ENCODE measurements around the gene CDK5RAP2. TPM values are rescaled to one million over a fixed set of nuclear protein-coding genes. Genes with fewer than 3 reads are reported as not detected.
A peak's percentile ranks its signal among the peaks of the same experiment; 100 is the strongest.
"Not testable (repeated sequence)": the region's sequence is repeated elsewhere in the genome, so short reads cannot be mapped to it uniquely, and the experiment has no call there.

Gene CDK5RAP2
- total RNA-seq, 1 donor from 2014 or later: 59.8 TPM

GRCh38 chr9:120515996-120516395, 64.0 kb downstream of the CDK5RAP2 start:
- DNase-seq (ENCODE audit: low spot score); intact Hi-C loops (cut with micrococcal nuclease); H3K27ac Mint-ChIP-seq; H3K27me3 Mint-ChIP-seq (ENCODE audit: low read depth); H3K4me1 Mint-ChIP-seq (ENCODE audit: low read depth); H3K4me3 Mint-ChIP-seq (ENCODE audit: low read depth); H3K9me3 Mint-ChIP-seq: not testable (repeated sequence)
- H3K36me3 Mint-ChIP-seq (ENCODE audit: low read depth): peaks cover 79% of the 10 kb centered on the region

GRCh38 chr9:120515481-120515880, 64.5 kb downstream of the CDK5RAP2 start:
- H3K36me3 Mint-ChIP-seq (ENCODE audit: low read depth): peaks cover 79% of the 10 kb centered on the region
- intact Hi-C loops (cut with micrococcal nuclease); DNase-seq (ENCODE audit: low spot score); H3K4me1 Mint-ChIP-seq (ENCODE audit: low read depth); H3K27ac Mint-ChIP-seq; H3K27me3 Mint-ChIP-seq (ENCODE audit: low read depth); H3K4me3 Mint-ChIP-seq (ENCODE audit: low read depth); H3K9me3 Mint-ChIP-seq: not testable (repeated sequence)

- Mint-ChIP-seq H3K9me3 (no peaks in the 10 kb centered on the region), H3K27me3 (ENCODE audit: low read depth) (no peaks in the 10 kb centered on the region), H3K4me3 (ENCODE audit: low read depth) (no peak overlapping the region), H3K27ac (no peak overlapping the region), H3K4me1 (ENCODE audit: low read depth) (no peaks in the 10 kb centered on the region), H3K36me3 (ENCODE audit: low read depth) (peaks cover 83% of the 10 kb centered on the region)
- intact Hi-C loops (cut with micrococcal nuclease): no loop called here
- no peak for DNase-seq (ENCODE audit: low spot score)
These were observed 65.6 kb downstream of the CDK5RAP2 start for GRCh38 chr9:120514405-120514804.

- intact Hi-C loops (cut with micrococcal nuclease): no loop called here
- DNase-seq (ENCODE audit: low spot score): no peak
These were observed 66.1 kb downstream of the CDK5RAP2 start for GRCh38 chr9:120513825-120514396.

GRCh38 chr9:120510816-120511215, 69.2 kb downstream of the CDK5RAP2 start:
- H3K36me3 Mint-ChIP-seq (ENCODE audit: low read depth): peaks cover 92% of the 10 kb centered on the region
- no peaks in the 10 kb centered on the region for H3K27me3 Mint-ChIP-seq (ENCODE audit: low read depth)
- peaks cover 2% of the 10 kb centered on the region for H3K4me1 Mint-ChIP-seq (ENCODE audit: low read depth)
- DNase-seq (ENCODE audit: low spot score): no peak
- no peak overlapping the region for H3K4me3 Mint-ChIP-seq (ENCODE audit: low read depth)
- H3K27ac Mint-ChIP-seq: no peak overlapping the region
- intact Hi-C loops (cut with micrococcal nuclease): no loop called here
- H3K9me3 Mint-ChIP-seq: peaks cover 15% of the 10 kb centered on the region

More at GRCh38 chr9:120513825-120514396, 66.1 kb downstream of the CDK5RAP2 start:
- no peaks in the 10 kb centered on the region for H3K4me1 Mint-ChIP-seq (ENCODE audit: low read depth)
- no peaks in the 10 kb centered on the region for H3K9me3 Mint-ChIP-seq
- no peak overlapping the region for H3K27ac Mint-ChIP-seq
- H3K4me3 Mint-ChIP-seq (ENCODE audit: low read depth): no peak overlapping the region
- peaks cover 87% of the 10 kb centered on the region for H3K36me3 Mint-ChIP-seq (ENCODE audit: low read depth)
- H3K27me3 Mint-ChIP-seq (ENCODE audit: low read depth): no peaks in the 10 kb centered on the region

- intact Hi-C loops (cut with micrococcal nuclease): no loop called here
- Mint-ChIP-seq H3K27me3 (ENCODE audit: low read depth) (no peaks in the 10 kb centered on the region), H3K36me3 (ENCODE audit: low read depth) (peaks cover 89% of the 10 kb centered on the region), H3K4me1 (ENCODE audit: low read depth) (peaks cover 7% of the 10 kb centered on the region), H3K27ac (no peak overlapping the region), H3K4me3 (ENCODE audit: low read depth) (no peak overlapping the region), H3K9me3 (peaks cover 18% of the 10 kb centered on the region)
- DNase-seq (ENCODE audit: low spot score): no peak
These were observed 71.9 kb downstream of the CDK5RAP2 start for GRCh38 chr9:120507936-120508510.

- no peaks in the 10 kb centered on the region for H3K27me3 Mint-ChIP-seq (ENCODE audit: low read depth)
- no peak overlapping the region for H3K4me3 Mint-ChIP-seq (ENCODE audit: low read depth)
- intact Hi-C loops (cut with micrococcal nuclease): no loop called here
- H3K4me1 Mint-ChIP-seq (ENCODE audit: low read depth): peaks cover 7% of the 10 kb centered on the region
- no peak for DNase-seq (ENCODE audit: low spot score)
- H3K9me3 Mint-ChIP-seq: peaks cover 18% of the 10 kb centered on the region
- peaks cover 88% of the 10 kb centered on the region for H3K36me3 Mint-ChIP-seq (ENCODE audit: low read depth)
- H3K27ac Mint-ChIP-seq: no peak overlapping the region
These were observed 74.8 kb downstream of the CDK5RAP2 start for GRCh38 chr9:120505186-120505585.

GRCh38 chr9:120500733-120501132, 79.2 kb downstream of the CDK5RAP2 start:
- DNase-seq (ENCODE audit: low spot score): no peak
- Mint-ChIP-seq H3K9me3 (peaks cover 8% of the 10 kb centered on the region), H3K27ac (no peak overlapping the region), H3K4me3 (ENCODE audit: low read depth) (no peak overlapping the region), H3K27me3 (ENCODE audit: low read depth) (no peaks in the 10 kb centered on the region), H3K4me1 (ENCODE audit: low read depth) (peaks cover 5% of the 10 kb centered on the region), H3K36me3 (ENCODE audit: low read depth) (peaks cover 65% of the 10 kb centered on the region)
- intact Hi-C loops (cut with micrococcal nuclease): no loop called here

GRCh38 chr9:120497865-120498264, 82.1 kb downstream of the CDK5RAP2 start:
- not testable (repeated sequence) for H3K4me1 Mint-ChIP-seq (ENCODE audit: low read depth)

GRCh38 chr9:120496438-120496837, 83.5 kb downstream of the CDK5RAP2 start:
- H3K9me3 Mint-ChIP-seq: peaks cover 10% of the 10 kb centered on the region
- intact Hi-C loops (cut with micrococcal nuclease); H3K27me3 Mint-ChIP-seq (ENCODE audit: low read depth); H3K4me3 Mint-ChIP-seq (ENCODE audit: low read depth); H3K27ac Mint-ChIP-seq; H3K4me1 Mint-ChIP-seq (ENCODE audit: low read depth); DNase-seq (ENCODE audit: low spot score): not testable (repeated sequence)
- H3K36me3 Mint-ChIP-seq (ENCODE audit: low read depth): peaks cover 37% of the 10 kb centered on the region

More at GRCh38 chr9:120497865-120498264, 82.1 kb downstream of the CDK5RAP2 start:
- DNase-seq (ENCODE audit: low spot score); H3K4me3 Mint-ChIP-seq (ENCODE audit: low read depth); H3K27ac Mint-ChIP-seq; H3K27me3 Mint-ChIP-seq (ENCODE audit: low read depth); intact Hi-C loops (cut with micrococcal nuclease): not testable (repeated sequence)
- Mint-ChIP-seq H3K9me3 (peaks cover 10% of the 10 kb centered on the region), H3K36me3 (ENCODE audit: low read depth) (peaks cover 51% of the 10 kb centered on the region)

- Mint-ChIP-seq H3K27me3 (ENCODE audit: low read depth) (no peaks in the 10 kb centered on the region), H3K9me3 (peaks cover 4% of the 10 kb centered on the region), H3K4me3 (ENCODE audit: low read depth) (no peak overlapping the region), H3K36me3 (ENCODE audit: low read depth) (peaks cover 52% of the 10 kb centered on the region), H3K27ac (peak overlapping the region; percentile 10), H3K4me1 (ENCODE audit: low read depth) (peaks cover 2% of the 10 kb centered on the region)
- DNase-seq (ENCODE audit: low spot score): no peak
- intact Hi-C loops (cut with micrococcal nuclease): no loop called here
These were observed 88.9 kb downstream of the CDK5RAP2 start for GRCh38 chr9:120490888-120491595.

GRCh38 chr9:120486835-120487234, 93.1 kb downstream of the CDK5RAP2 start:
- H3K27ac Mint-ChIP-seq: no peak overlapping the region
- H3K4me3 Mint-ChIP-seq (ENCODE audit: low read depth): no peak overlapping the region
- H3K27me3 Mint-ChIP-seq (ENCODE audit: low read depth): no peaks in the 10 kb centered on the region
- H3K36me3 Mint-ChIP-seq (ENCODE audit: low read depth): peaks cover 64% of the 10 kb centered on the region
- intact Hi-C loops (cut with micrococcal nuclease): no loop called here
- H3K4me1 Mint-ChIP-seq (ENCODE audit: low read depth): peaks cover 2% of the 10 kb centered on the region
- DNase-seq (ENCODE audit: low spot score): no peak
- no peaks in the 10 kb centered on the region for H3K9me3 Mint-ChIP-seq

GRCh38 chr9:120486347-120486746, 93.6 kb downstream of the CDK5RAP2 start:
- peaks cover 64% of the 10 kb centered on the region for H3K36me3 Mint-ChIP-seq (ENCODE audit: low read depth)

More at GRCh38 chr9:120486347-120486746, 93.6 kb downstream of the CDK5RAP2 start:
- H3K4me3 Mint-ChIP-seq (ENCODE audit: low read depth): no peak overlapping the region
- H3K9me3 Mint-ChIP-seq: no peaks in the 10 kb centered on the region
- no peak for DNase-seq (ENCODE audit: low spot score)
- intact Hi-C loops (cut with micrococcal nuclease): no loop called here
- no peaks in the 10 kb centered on the region for H3K27me3 Mint-ChIP-seq (ENCODE audit: low read depth)
- H3K27ac Mint-ChIP-seq: no peak overlapping the region
- H3K4me1 Mint-ChIP-seq (ENCODE audit: low read depth): peaks cover 2% of the 10 kb centered on the region
